AG04449 (cell line): Measurements from ENCODE around the gene FLRT1.

Source experiments
- CTCF ChIA-PET: fragments of 350-600 bp; formaldehyde crosslinking; extraction: SDS; loops from one replicate; lab custom pipeline; 2021; ENCODE audit warnings: antibody characterized with exemption; lab: Yijun Ruan, JAX
- POLR2A ChIA-PET: fragments of 400-600, 350-600 bp; formaldehyde crosslinking; extraction: SDS; loops from one replicate; lab custom pipeline; 2020; ENCODE audit warnings: antibody characterized with exemption, inconsistent platforms; lab: Yijun Ruan, JAX
- DNase-seq: peaks from one replicate; pipeline ENCODE4 v3.0.0-alpha.2; 2010; ENCODE audit warnings: low read depth, low spot score
- H3K4me3 ChIP-seq: 2 replicates; pipeline ENCODE4 v1.5.1; 2011; ENCODE audit warnings: low read depth, mild to moderate bottlenecking, control low read depth, low read length
- CTCF ChIP-seq: IDR thresholded peaks from one replicate; pipeline ENCODE4 v1.5.1; 2011; ENCODE audit warnings: mild to moderate bottlenecking, moderate library complexity, low read length, control low read depth, inconsistent platforms; ENCODE audit not compliant: insufficient read depth; ENCODE audit errors: missing control alignments

FLRT1 gene

GRCh38 chr11:64070314-64070681, 34.6 kb downstream of the FLRT1 start:
- DNase-seq: no peak
- no peak for TF ChIP-seq CTCF
- CTCF ChIA-PET: interaction anchor here (1.1 kb wide), 1 partner anchor 47 kb away, joined by 3 read pairs; no protein-coding TSS in a partner anchor
- POLR2A ChIA-PET: no interaction called here
- H3K4me3 ChIP-seq: no peak overlapping the region

- ChIA-PET POLR2A (no interaction called here), CTCF (no interaction called here)
- TF ChIP-seq CTCF: no peak
Measured at GRCh38 chr11:64071849-64072248, 36.1 kb downstream of the FLRT1 start.

GRCh38 chr11:64072403-64072802, 36.7 kb downstream of the FLRT1 start:
- POLR2A ChIA-PET: no interaction called here
- CTCF ChIA-PET: no interaction called here
- TF ChIP-seq CTCF: no peak
- no peak overlapping the region for H3K4me3 ChIP-seq
- DNase-seq: no peak

More at GRCh38 chr11:64071849-64072248, 36.1 kb downstream of the FLRT1 start:
- H3K4me3 ChIP-seq: no peak overlapping the region
- DNase-seq: no peak

- H3K4me3 ChIP-seq: no peak overlapping the region
- DNase-seq: no peak
- CTCF ChIA-PET: interaction anchor here (1.2 to 1.8 kb wide), 2 partner anchors 21 to 49 kb away, joined by 3 to 7 read pairs; no protein-coding TSS in a partner anchor
- TF ChIP-seq CTCF: no peak
- POLR2A ChIA-PET: no interaction called here
Measured at GRCh38 chr11:64072871-64073270, 37.1 kb downstream of the FLRT1 start.

GRCh38 chr11:64073542-64073941, 37.8 kb downstream of the FLRT1 start:
- H3K4me3 ChIP-seq: no peak overlapping the region
- ChIA-PET POLR2A (no interaction called here), CTCF (interaction anchor here (1.2 to 1.8 kb wide), 3 partner anchors 14 to 48 kb away, joined by 3 to 7 read pairs (median 5); no protein-coding TSS in a partner anchor)
- no peak for TF ChIP-seq CTCF
- no peak for DNase-seq

GRCh38 chr11:64074239-64074638, 38.5 kb downstream of the FLRT1 start:
- H3K4me3 ChIP-seq: no peak overlapping the region
- CTCF ChIA-PET: interaction anchor here (1.2 to 1.8 kb wide), 3 partner anchors 14 to 47 kb away, joined by 3 to 7 read pairs (median 5); no protein-coding TSS in a partner anchor
- no peak for DNase-seq
- POLR2A ChIA-PET: interaction anchor here (0.6 kb wide), 1 partner anchor 30 kb away, joined by 3 read pairs; no protein-coding TSS in a partner anchor
- no peak for TF ChIP-seq CTCF
